ENCODE data around the gene ARHGEF17. TPM values are rescaled to one million over a fixed set of nuclear protein-coding genes. Genes with fewer than 3 reads are reported as not detected.
A peak's percentile ranks its signal among the peaks of the same experiment; 100 is the strongest.

ARHGEF17 gene
- total and polyA plus RNA-seq, 2 of the 13 experiments (the other 11 are each of a cell fraction or from before 2014, with no cell fraction given), result 10.7 to 28.8 TPM

DNA sequence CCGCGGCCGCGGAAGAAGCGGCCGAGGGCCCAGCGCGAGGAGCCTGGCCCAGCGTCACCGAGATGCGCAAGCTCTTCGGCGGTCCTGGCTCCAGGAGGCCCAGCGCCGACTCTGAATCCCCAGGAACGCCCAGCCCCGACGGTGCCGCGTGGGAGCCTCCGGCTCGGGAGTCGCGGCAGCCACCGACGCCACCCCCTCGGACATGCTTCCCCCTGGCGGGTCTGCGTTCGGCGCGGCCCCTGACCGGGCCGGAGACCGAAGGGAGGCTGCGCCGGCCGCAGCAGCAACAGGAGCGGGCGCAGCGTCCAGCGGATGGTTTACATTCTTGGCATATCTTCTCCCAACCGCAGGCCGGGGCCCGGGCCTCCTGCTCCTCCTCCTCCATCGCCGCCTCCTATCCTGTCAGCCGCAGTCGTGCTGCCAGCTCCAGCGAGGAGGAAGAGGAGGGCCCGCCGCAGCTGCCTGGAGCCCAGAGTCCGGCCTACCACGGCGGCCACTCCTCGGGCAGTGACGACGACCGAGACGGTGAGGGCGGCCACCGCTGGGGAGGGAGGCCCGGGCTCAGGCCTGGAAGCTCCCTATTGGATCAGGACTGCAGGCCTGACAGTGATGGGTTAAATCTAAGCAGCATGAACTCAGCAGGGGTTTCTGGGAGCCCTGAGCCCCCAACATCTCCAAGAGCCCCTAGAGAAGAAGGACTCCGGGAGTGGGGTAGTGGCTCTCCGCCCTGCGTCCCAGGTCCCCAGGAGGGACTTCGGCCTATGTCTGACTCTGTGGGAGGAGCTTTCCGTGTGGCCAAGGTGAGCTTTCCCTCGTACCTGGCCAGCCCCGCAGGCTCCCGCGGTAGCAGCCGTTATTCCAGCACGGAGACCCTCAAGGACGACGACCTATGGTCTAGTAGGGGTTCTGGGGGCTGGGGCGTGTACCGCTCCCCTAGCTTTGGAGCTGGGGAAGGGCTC, 1.2 kb downstream of the ARHGEF17 start (continued):
- TF ChIP-seq, protein P1, sequence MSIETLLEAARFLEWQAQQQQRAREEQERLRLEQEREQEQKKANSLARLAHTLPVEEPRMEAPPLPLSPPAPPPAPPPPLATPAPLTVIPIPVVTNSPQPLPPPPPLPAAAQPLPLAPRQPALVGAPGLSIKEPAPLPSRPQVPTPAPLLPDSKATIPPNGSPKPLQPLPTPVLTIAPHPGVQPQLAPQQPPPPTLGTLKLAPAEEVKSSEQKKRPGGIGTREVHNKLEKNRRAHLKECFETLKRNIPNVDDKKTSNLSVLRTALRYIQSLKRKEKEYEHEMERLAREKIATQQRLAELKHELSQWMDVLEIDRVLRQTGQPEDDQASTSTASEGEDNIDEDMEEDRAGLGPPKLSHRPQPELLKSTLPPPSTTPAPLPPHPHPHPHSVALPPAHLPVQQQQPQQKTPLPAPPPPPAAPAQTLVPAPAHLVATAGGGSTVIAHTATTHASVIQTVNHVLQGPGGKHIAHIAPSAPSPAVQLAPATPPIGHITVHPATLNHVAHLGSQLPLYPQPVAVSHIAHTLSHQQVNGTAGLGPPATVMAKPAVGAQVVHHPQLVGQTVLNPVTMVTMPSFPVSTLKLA (IDR thresholded peaks at IDR 0.05), result peak; percentile 8; the same call in 1 of the 2 replicates
- TF ChIP-seq ONECUT2 (CRISPR knock-in tag; IDR thresholded peaks at IDR 0.05) (peak; percentile 20; the same call in 1 of the 2 replicates), LCORL (IDR thresholded peaks at IDR 0.05) (no peak), LCORL (CRISPR knock-in tag; IDR thresholded peaks at IDR 0.05) (peak; percentile 95), ZNF34 (CRISPR knock-in tag; IDR thresholded peaks at IDR 0.05; ENCODE audit: borderline replicate concordance) (no peak), ZNF3 (CRISPR knock-in tag; IDR thresholded peaks at IDR 0.05) (no peak), IKZF4 (CRISPR knock-in tag; IDR thresholded peaks at IDR 0.05; ENCODE audit: borderline replicate concordance, low read depth, not compliant biosample characterization) (no peak), SP1 (IDR thresholded peaks at IDR 0.05) (no peak), SP1 (CRISPR knock-in tag; IDR thresholded peaks at IDR 0.05) (no peak), SMARCE1 (IDR thresholded peaks at IDR 0.05; ENCODE audit: borderline replicate concordance) (no peak), AHR (CRISPR knock-in tag; IDR thresholded peaks at IDR 0.05) (peak; percentile 65; the same call in 1 of the 2 replicates), ZNF484 (CRISPR knock-in tag; IDR thresholded peaks at IDR 0.05; ENCODE audit: borderline replicate concordance, low read depth) (no peak), DPF2 (CRISPR knock-in tag; IDR thresholded peaks at IDR 0.05; ENCODE audit: borderline replicate concordance, low read depth) (no peak; the same call in 1 of the 2 replicates), NKX3-1 (CRISPR knock-in tag; IDR thresholded peaks at IDR 0.05) (peak; percentile 88), TBP (CRISPR knock-in tag; IDR thresholded peaks at IDR 0.05) (peak; percentile 76; the same call in 1 of the 2 replicates), NFYB (CRISPR knock-in tag; IDR thresholded peaks at IDR 0.05) (peak; percentile 35; the same call in 1 of the 2 replicates)
- TF ChIP-seq, protein P2, sequence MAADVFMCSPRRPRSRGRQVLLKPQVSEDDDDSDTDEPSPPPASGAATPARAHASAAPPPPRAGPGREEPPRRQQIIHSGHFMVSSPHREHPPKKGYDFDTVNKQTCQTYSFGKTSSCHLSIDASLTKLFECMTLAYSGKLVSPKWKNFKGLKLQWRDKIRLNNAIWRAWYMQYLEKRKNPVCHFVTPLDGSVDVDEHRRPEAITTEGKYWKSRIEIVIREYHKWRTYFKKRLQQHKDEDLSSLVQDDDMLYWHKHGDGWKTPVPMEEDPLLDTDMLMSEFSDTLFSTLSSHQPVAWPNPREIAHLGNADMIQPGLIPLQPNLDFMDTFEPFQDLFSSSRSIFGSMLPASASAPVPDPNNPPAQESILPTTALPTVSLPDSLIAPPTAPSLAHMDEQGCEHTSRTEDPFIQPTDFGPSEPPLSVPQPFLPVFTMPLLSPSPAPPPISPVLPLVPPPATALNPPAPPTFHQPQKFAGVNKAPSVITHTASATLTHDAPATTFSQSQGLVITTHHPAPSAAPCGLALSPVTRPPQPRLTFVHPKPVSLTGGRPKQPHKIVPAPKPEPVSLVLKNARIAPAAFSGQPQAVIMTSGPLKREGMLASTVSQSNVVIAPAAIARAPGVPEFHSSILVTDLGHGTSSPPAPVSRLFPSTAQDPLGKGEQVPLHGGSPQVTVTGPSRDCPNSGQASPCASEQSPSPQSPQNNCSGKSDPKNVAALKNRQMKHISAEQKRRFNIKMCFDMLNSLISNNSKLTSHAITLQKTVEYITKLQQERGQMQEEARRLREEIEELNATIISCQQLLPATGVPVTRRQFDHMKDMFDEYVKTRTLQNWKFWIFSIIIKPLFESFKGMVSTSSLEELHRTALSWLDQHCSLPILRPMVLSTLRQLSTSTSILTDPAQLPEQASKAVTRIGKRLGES (CRISPR knock-in tag; IDR thresholded peaks at IDR 0.05; ENCODE audit: borderline replicate concordance), result 0 out of 2 replicates have a peak, but pooled peaks have one; percentile 47
- TF ChIP-seq, protein P3, sequence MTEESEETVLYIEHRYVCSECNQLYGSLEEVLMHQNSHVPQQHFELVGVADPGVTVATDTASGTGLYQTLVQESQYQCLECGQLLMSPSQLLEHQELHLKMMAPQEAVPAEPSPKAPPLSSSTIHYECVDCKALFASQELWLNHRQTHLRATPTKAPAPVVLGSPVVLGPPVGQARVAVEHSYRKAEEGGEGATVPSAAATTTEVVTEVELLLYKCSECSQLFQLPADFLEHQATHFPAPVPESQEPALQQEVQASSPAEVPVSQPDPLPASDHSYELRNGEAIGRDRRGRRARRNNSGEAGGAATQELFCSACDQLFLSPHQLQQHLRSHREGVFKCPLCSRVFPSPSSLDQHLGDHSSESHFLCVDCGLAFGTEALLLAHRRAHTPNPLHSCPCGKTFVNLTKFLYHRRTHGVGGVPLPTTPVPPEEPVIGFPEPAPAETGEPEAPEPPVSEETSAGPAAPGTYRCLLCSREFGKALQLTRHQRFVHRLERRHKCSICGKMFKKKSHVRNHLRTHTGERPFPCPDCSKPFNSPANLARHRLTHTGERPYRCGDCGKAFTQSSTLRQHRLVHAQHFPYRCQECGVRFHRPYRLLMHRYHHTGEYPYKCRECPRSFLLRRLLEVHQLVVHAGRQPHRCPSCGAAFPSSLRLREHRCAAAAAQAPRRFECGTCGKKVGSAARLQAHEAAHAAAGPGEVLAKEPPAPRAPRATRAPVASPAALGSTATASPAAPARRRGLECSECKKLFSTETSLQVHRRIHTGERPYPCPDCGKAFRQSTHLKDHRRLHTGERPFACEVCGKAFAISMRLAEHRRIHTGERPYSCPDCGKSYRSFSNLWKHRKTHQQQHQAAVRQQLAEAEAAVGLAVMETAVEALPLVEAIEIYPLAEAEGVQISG (CRISPR knock-in tag; IDR thresholded peaks at IDR 0.05), result no peak; the same call in 1 of the 2 replicates
- TF ChIP-seq, protein P4, sequence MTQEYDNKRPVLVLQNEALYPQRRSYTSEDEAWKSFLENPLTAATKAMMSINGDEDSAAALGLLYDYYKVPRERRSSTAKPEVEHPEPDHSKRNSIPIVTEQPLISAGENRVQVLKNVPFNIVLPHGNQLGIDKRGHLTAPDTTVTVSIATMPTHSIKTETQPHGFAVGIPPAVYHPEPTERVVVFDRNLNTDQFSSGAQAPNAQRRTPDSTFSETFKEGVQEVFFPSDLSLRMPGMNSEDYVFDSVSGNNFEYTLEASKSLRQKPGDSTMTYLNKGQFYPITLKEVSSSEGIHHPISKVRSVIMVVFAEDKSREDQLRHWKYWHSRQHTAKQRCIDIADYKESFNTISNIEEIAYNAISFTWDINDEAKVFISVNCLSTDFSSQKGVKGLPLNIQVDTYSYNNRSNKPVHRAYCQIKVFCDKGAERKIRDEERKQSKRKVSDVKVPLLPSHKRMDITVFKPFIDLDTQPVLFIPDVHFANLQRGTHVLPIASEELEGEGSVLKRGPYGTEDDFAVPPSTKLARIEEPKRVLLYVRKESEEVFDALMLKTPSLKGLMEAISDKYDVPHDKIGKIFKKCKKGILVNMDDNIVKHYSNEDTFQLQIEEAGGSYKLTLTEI (CRISPR knock-in tag; conservative IDR thresholded peaks at IDR 0.05), result no peak
- TF ChIP-seq, protein P5, sequence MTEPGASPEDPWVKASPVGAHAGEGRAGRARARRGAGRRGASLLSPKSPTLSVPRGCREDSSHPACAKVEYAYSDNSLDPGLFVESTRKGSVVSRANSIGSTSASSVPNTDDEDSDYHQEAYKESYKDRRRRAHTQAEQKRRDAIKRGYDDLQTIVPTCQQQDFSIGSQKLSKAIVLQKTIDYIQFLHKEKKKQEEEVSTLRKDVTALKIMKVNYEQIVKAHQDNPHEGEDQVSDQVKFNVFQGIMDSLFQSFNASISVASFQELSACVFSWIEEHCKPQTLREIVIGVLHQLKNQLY (CRISPR knock-in tag; IDR thresholded peaks at IDR 0.05), result no peak; the same call in 1 of the 2 replicates

Data from HepG2 (cell line).